OCI-LY3 (cell line): Measurements from ENCODE around the gene KLHL12.
A peak's percentile ranks its signal among the peaks of the same experiment; 100 is the strongest.

ENCODE experiments used
- H2AFZ ChIP-seq: fragments of 200-600, 300-600 bp; shearing (Covaris generic); 2 replicates; pipeline ENCODE4 v1.6.0; 2014; ENCODE audit warnings: antibody characterized with exemption, low read depth, low read length
- H3K27ac ChIP-seq: fragments of 200-600, 300-600 bp; sonication (generic); 2 replicates; pipeline ENCODE4 v1.5.1; 2014; ENCODE audit warnings: mild to moderate bottlenecking, low read length, moderate library complexity, mixed read lengths
- H3K27me3 ChIP-seq: fragments of 200-600, 300-600 bp; sonication (generic); 2 replicates; pipeline ENCODE4 v1.6.1; 2014; ENCODE audit warnings: low read depth, low read length, mixed read lengths
- H3K36me3 ChIP-seq: fragments of 200-600, 300-600 bp; sonication (generic); replicated peaks from 2 replicates; pipeline ENCODE3; 2014; ENCODE audit warnings: low read depth, low read length, mixed read lengths
- H3K4me1 ChIP-seq: fragments of 300-600, 200-600 bp; sonication (generic); 2 replicates; pipeline ENCODE4 v1.6.1; 2014; ENCODE audit warnings: low read length, mixed read lengths
- H3K4me2 ChIP-seq: fragments of 200-600, 300-600 bp; sonication (generic); 2 replicates; pipeline ENCODE4 v1.6.1; 2014; ENCODE audit warnings: low read length, mixed read lengths
- H3K4me3 ChIP-seq: fragments of 300-600, 200-600 bp; sonication (generic); 2 replicates; pipeline ENCODE4 v1.5.1; 2014; ENCODE audit warnings: antibody characterized with exemption, mild to moderate bottlenecking, low read length, moderate library complexity
- H3K79me2 ChIP-seq: fragments of 300-600, 200-600 bp; shearing (Covaris generic); 2 replicates; pipeline ENCODE4 v1.6.1; 2014; ENCODE audit warnings: mild to moderate bottlenecking, low read length, mixed read lengths
- H3K9ac ChIP-seq: fragments of 300-600, 200-600 bp; shearing (Covaris generic); 2 replicates; pipeline ENCODE4 v1.6.0; 2014; ENCODE audit warnings: mild to moderate bottlenecking, low read length, moderate library complexity
- H3K9me3 ChIP-seq: fragments of 200-600, 300-600 bp; shearing (Covaris generic); 2 replicates; pipeline ENCODE4 v1.6.1; 2014; ENCODE audit warnings: low read length, mixed read lengths; ENCODE audit not compliant: insufficient read depth
- H4K20me1 ChIP-seq: fragments of 200-600, 300-600 bp; sonication (generic); 2 replicates; pipeline ENCODE4 v1.6.1; 2016; ENCODE audit warnings: low read length, mixed read lengths; ENCODE audit not compliant: insufficient read depth
- EZH2phosphoT487 ChIP-seq: fragments of 200-600 bp; shearing (Covaris generic); IDR thresholded peaks from 2 replicates; pipeline ENCODE4 v1.6.1; 2018; ENCODE audit warnings: antibody characterized with exemption, mixed run types, low read depth
- TF ChIP-seq, protein P1 (sequence below): fragments of 200-600, 300-600 bp; sonication (generic); IDR thresholded peaks from 2 replicates; pipeline ENCODE4 v1.5.1; 2014; ENCODE audit warnings: antibody characterized with exemption, low read length, low read depth

The KLHL12 gene

DNA sequence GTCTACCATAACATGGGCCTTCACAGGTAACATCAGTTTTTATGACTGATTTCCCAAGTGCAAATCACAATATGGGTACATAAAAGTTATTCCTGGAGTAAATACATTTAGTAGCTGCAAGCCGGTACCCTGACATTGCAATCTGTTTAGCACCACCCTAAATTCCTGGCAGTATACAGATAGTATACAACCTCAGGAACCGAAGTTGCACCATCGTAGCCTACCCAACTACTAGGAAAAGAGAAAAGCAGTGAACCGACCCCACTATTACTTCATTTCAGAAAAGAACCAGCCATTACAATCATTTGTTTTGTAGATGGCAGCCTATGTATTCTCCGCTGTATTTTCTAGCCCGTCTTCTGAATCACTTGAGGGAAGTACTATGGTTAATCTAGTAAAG, 29.9 kb upstream of the KLHL12 start:
- Histone ChIP-seq H3K27ac (no peak overlapping the region), H3K79me2 (peaks cover 61% of the 10 kb centered on the region), H3K4me1 (peaks cover 14% of the 10 kb centered on the region), H3K27me3 (no peaks in the 10 kb centered on the region), H3K9me3 (no peaks in the 10 kb centered on the region), H3K4me2 (peak overlapping the region; percentile 87), H3K4me3 (peak overlapping the region; percentile 96), H3K36me3 (peaks cover 5% of the 10 kb centered on the region), H4K20me1 (peaks cover 45% of the 10 kb centered on the region), H2AFZ (no peak overlapping the region), H3K9ac (peak overlapping the region; percentile 92)
- TF ChIP-seq, protein P1, sequence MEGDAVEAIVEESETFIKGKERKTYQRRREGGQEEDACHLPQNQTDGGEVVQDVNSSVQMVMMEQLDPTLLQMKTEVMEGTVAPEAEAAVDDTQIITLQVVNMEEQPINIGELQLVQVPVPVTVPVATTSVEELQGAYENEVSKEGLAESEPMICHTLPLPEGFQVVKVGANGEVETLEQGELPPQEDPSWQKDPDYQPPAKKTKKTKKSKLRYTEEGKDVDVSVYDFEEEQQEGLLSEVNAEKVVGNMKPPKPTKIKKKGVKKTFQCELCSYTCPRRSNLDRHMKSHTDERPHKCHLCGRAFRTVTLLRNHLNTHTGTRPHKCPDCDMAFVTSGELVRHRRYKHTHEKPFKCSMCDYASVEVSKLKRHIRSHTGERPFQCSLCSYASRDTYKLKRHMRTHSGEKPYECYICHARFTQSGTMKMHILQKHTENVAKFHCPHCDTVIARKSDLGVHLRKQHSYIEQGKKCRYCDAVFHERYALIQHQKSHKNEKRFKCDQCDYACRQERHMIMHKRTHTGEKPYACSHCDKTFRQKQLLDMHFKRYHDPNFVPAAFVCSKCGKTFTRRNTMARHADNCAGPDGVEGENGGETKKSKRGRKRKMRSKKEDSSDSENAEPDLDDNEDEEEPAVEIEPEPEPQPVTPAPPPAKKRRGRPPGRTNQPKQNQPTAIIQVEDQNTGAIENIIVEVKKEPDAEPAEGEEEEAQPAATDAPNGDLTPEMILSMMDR, result no peak
- TF ChIP-seq EZH2phosphoT487, result no peak

DNA sequence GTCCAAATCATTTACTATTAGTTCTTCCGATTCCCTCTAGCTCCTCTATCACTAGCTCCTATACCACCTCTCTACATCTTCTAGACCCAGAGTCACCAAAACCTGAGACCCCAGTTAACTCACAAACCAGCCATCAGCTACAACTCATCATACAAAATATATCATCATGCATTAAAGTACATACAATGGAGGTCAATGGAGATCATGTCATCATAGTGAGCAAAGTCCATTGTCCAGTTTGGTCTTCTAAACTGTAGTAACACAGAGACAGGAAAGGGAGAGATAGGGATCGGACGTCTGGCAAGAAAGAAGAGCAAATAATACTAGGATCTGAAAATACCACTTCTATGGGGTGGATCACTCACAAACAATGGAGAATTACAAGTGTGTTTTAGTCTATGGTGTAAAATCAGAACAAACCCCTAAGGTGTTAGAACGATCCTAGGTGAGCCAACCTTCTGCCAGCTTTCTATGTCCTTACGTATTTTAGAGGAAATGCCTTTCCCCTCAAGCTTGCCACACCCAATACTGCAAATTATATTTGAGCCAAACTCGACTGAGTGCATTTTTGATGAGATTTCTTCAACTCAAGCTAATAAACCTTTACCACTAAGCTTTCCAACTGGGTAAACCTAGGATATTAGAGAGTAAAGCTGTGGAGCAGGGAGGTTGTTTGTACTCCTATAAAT, 27.2 kb upstream of the KLHL12 start:
- no peaks in the 10 kb centered on the region for H3K9me3 ChIP-seq
- peaks cover 14% of the 10 kb centered on the region for H3K4me1 ChIP-seq
- H4K20me1 ChIP-seq, result peaks cover 61% of the 10 kb centered on the region
- TF ChIP-seq, protein P1, result no peak
- TF ChIP-seq EZH2phosphoT487, result no peak
- H3K27me3 ChIP-seq, result no peaks in the 10 kb centered on the region
- no peak overlapping the region for H3K4me2 ChIP-seq
- H3K27ac ChIP-seq, result no peak overlapping the region
- peaks cover 73% of the 10 kb centered on the region for H3K79me2 ChIP-seq
- no peak overlapping the region for H2AFZ ChIP-seq
- no peak overlapping the region for H3K9ac ChIP-seq
- H3K4me3 ChIP-seq, result no peak overlapping the region
- peaks cover 16% of the 10 kb centered on the region for H3K36me3 ChIP-seq

DNA sequence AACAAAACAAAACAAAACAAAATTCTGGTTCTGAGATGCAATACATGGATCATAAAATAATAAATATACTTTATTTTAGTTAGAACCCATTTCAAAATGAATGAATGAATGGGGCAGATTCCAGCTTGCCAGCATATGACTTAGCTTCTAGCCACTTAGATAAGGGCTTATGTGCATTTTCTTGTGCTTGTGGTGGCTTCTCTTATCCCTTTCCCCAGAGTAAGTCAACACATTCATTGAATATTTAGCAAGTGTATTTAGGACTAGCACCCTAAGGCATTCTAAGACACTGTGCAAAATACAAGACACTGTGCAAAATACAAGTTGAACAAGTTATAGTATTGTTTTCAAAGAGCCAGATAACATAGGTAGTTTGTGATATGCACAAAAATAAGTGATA, 26.4 kb upstream of the KLHL12 start:
- peaks cover 9% of the 10 kb centered on the region for H3K4me1 ChIP-seq
- H3K9ac ChIP-seq, result no peak overlapping the region
- H3K79me2 ChIP-seq, result peaks cover 73% of the 10 kb centered on the region
- no peak overlapping the region for H2AFZ ChIP-seq
- no peak overlapping the region for H3K4me3 ChIP-seq
- no peak overlapping the region for H3K27ac ChIP-seq
- H3K4me2 ChIP-seq, result no peak overlapping the region
- no peaks in the 10 kb centered on the region for H3K27me3 ChIP-seq
- TF ChIP-seq, protein P1, result no peak
- TF ChIP-seq EZH2phosphoT487, result no peak
- H3K36me3 ChIP-seq, result peaks cover 17% of the 10 kb centered on the region
- H3K9me3 ChIP-seq, result no peaks in the 10 kb centered on the region
- peaks cover 61% of the 10 kb centered on the region for H4K20me1 ChIP-seq

DNA sequence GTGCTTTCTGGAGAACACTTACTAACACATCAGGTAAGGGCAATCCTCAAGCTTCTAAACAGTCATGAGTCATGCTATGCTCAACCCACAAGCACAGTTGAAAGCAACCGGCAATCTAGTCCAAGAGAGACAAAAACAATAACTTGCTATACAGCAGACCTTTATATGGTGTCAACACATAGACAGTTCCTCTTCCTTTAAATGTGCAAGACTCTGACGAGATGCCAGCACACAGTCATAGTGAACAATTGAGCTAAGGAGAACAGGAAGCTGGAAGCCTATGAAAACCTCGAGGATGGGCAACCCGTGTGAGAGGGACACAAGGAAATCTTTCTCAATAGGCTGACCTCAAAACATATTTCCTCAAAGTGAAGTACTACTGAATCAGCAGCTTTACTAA, 25.8 kb upstream of the KLHL12 start:
- Histone ChIP-seq H3K9me3 (no peaks in the 10 kb centered on the region), H3K36me3 (peaks cover 23% of the 10 kb centered on the region), H3K27me3 (no peaks in the 10 kb centered on the region), H3K27ac (no peak overlapping the region), H3K9ac (no peak overlapping the region), H3K4me1 (peaks cover 9% of the 10 kb centered on the region), H3K79me2 (peaks cover 71% of the 10 kb centered on the region), H3K4me3 (no peak overlapping the region), H4K20me1 (peaks cover 61% of the 10 kb centered on the region), H3K4me2 (no peak overlapping the region), H2AFZ (no peak overlapping the region)
- TF ChIP-seq, protein P1, result no peak
- TF ChIP-seq EZH2phosphoT487, result no peak
